ENCODE data around the gene TMCC1. TPM values are rescaled to one million over a fixed set of nuclear protein-coding genes. Genes with fewer than 3 reads are reported as not detected.

The TMCC1 gene
- total and polyA plus RNA-seq, 11 donors, result 9.6 to 38.3 (median 22.6) TPM

- intact Hi-C loops (cut with DNase I), result no loop called here
- H3K9me3 ChIP-seq, result no peaks in the 10 kb centered on the region
- H3K4me1 ChIP-seq, result peaks cover 0 to 26% (median 6%) of the 10 kb centered on the region in 12 donors
- H3K36me3 ChIP-seq, result no peaks in the 10 kb centered on the region
- ATAC-seq, result no peak
- H3K27ac ChIP-seq, result no peak overlapping the region
- WGBS, 4 donors, result 92 to 96% (median 95%) methylated on average over 5 of the region's 5 CpGs
- H3K27me3 ChIP-seq, result no peaks in the 10 kb centered on the region
- no peak for DNase-seq
- no peak overlapping the region for H3K4me3 ChIP-seq
- TF ChIP-seq POLR2A (IDR thresholded peaks at IDR 0.05) (no peak), CTCF (IDR thresholded peaks at IDR 0.05) (no peak)
These were observed 199.3 kb downstream of the TMCC1 start for GRCh38 chr3:129694228-129694627.

GRCh38 chr3:129692743-129693142 is 200.8 kb downstream of the TMCC1 start:
- DNase-seq, result no peak
- ATAC-seq, result no peak
- Histone ChIP-seq H3K4me3 (no peak overlapping the region), H3K4me1 (peaks cover 0 to 26% (median 9%) of the 10 kb centered on the region in 12 donors), H3K9me3 (no peaks in the 10 kb centered on the region), H3K27ac (no peak overlapping the region), H3K27me3 (no peaks in the 10 kb centered on the region), H3K36me3 (no peaks in the 10 kb centered on the region)
- TF ChIP-seq POLR2A (IDR thresholded peaks at IDR 0.05) (no peak), CTCF (IDR thresholded peaks at IDR 0.05) (no peak)
- 93 to 100% (median 99%) methylated on average over 2 of the region's 2 CpGs for WGBS, 4 donors
- intact Hi-C loops (cut with DNase I), result no loop called here

- 95 to 100% (median 97%) methylated on average over 2 of the region's 2 CpGs for WGBS, 4 donors
- intact Hi-C loops (cut with DNase I), result no loop called here
These were observed 202.5 kb downstream of the TMCC1 start for GRCh38 chr3:129690963-129691362.

GRCh38 chr3:129690406-129690805 is 203.1 kb downstream of the TMCC1 start:
- Histone ChIP-seq H3K27me3 (no peaks in the 10 kb centered on the region), H3K4me3 (no peak overlapping the region), H3K36me3 (no peaks in the 10 kb centered on the region), H3K4me1 (peaks cover 0 to 44% (median 15%) of the 10 kb centered on the region in 12 donors), H3K9me3 (no peaks in the 10 kb centered on the region), H3K27ac (peak overlapping the region in 1 of 12 donors; percentile 14)
- intact Hi-C loops (cut with DNase I), result no loop called here
- ATAC-seq, result peak; percentile 34 to 63 (median 49)
- DNase-seq, result peak in 1 of 5 donors; percentile 24
- TF ChIP-seq CTCF (IDR thresholded peaks at IDR 0.05), result no peak
- no peak for TF ChIP-seq POLR2A (IDR thresholded peaks at IDR 0.05)

More at GRCh38 chr3:129690963-129691362, 202.5 kb downstream of the TMCC1 start:
- DNase-seq (no peak), ATAC-seq (no peak)
- Histone ChIP-seq H3K4me1 (peaks cover 0 to 44% (median 15%) of the 10 kb centered on the region in 12 donors), H3K36me3 (no peaks in the 10 kb centered on the region), H3K9me3 (no peaks in the 10 kb centered on the region), H3K27ac (peak overlapping the region in 1 of 12 donors; percentile 14), H3K4me3 (no peak overlapping the region), H3K27me3 (no peaks in the 10 kb centered on the region)
- TF ChIP-seq CTCF (IDR thresholded peaks at IDR 0.05) (no peak), POLR2A (IDR thresholded peaks at IDR 0.05) (no peak)
